ENCODE data around the gene ETS1. TPM values are rescaled to one million over a fixed set of nuclear protein-coding genes. Genes with fewer than 3 reads are reported as not detected.

ETS1 gene
- total and polyA plus RNA-seq, 5 donors = 24.5 to 60.6 (median 50.6) TPM

- Histone ChIP-seq H3K4me3 (ENCODE audit: low read length) (no peak overlapping the region), H3K9me3 (ENCODE audit: control insufficient read depth, low read length) (no peaks in the 10 kb centered on the region), H3K27ac (ENCODE audit: low read length) (peak overlapping the region; percentile 68), H3K4me1 (ENCODE audit: control insufficient read depth, insufficient read depth, low read length) (peaks cover 13% of the 10 kb centered on the region), H3K27me3 (ENCODE audit: control insufficient read depth, insufficient read depth) (no peaks in the 10 kb centered on the region)
- ATAC-seq = peak; percentile 62 to 67
- peak; percentile 60 to 81 (median 79) for DNase-seq
- intact Hi-C loops (cut with DNase I) = no loop called here
- 65% methylated on average over 16 of the region's 16 CpGs for WGBS
Observed at GRCh38 chr11:128422576-128423370, 164.6 kb downstream of the ETS1 start.

- H3K27ac ChIP-seq (ENCODE audit: low read length) = no peak overlapping the region
- DNase-seq (no peak), ATAC-seq (no peak)
- 80% methylated on average over 6 of the region's 6 CpGs for whole genome bisulfite sequencing
- H3K4me1 ChIP-seq (ENCODE audit: control insufficient read depth, insufficient read depth, low read length) = peaks cover 13% of the 10 kb centered on the region
- intact Hi-C loops (cut with DNase I) = no loop called here
- no peaks in the 10 kb centered on the region for H3K9me3 ChIP-seq (ENCODE audit: control insufficient read depth, low read length)
- H3K4me3 ChIP-seq (ENCODE audit: low read length) = no peak overlapping the region
- no peaks in the 10 kb centered on the region for H3K27me3 ChIP-seq (ENCODE audit: control insufficient read depth, insufficient read depth)
Observed at GRCh38 chr11:128421577-128422330, 165.6 kb downstream of the ETS1 start.

- intact Hi-C loops (cut with DNase I) = no loop called here
- H3K27me3 ChIP-seq (ENCODE audit: control insufficient read depth, insufficient read depth) = no peaks in the 10 kb centered on the region
- no peak overlapping the region for H3K4me3 ChIP-seq (ENCODE audit: low read length)
- H3K27ac ChIP-seq (ENCODE audit: low read length) = no peak overlapping the region
- no peaks in the 10 kb centered on the region for H3K9me3 ChIP-seq (ENCODE audit: control insufficient read depth, low read length)
- no peak for ATAC-seq
- DNase-seq = no peak
- H3K4me1 ChIP-seq (ENCODE audit: control insufficient read depth, insufficient read depth, low read length) = peaks cover 13% of the 10 kb centered on the region
- 51% methylated on average over 4 of the region's 4 CpGs for WGBS
Observed at GRCh38 chr11:128420951-128421350, 166.4 kb downstream of the ETS1 start.

GRCh38 chr11:128420265-128420664 lies 167.1 kb downstream of the ETS1 start:
- H3K4me1 ChIP-seq (ENCODE audit: control insufficient read depth, insufficient read depth, low read length) = peaks cover 13% of the 10 kb centered on the region
- ATAC-seq (no peak), DNase-seq (peak in 1 of 3 donors; percentile 32)
- no peak overlapping the region for H3K27ac ChIP-seq (ENCODE audit: low read length)
- no peak overlapping the region for H3K4me3 ChIP-seq (ENCODE audit: low read length)
- no peaks in the 10 kb centered on the region for H3K27me3 ChIP-seq (ENCODE audit: control insufficient read depth, insufficient read depth)
- no peaks in the 10 kb centered on the region for H3K9me3 ChIP-seq (ENCODE audit: control insufficient read depth, low read length)
- intact Hi-C loops (cut with DNase I) = no loop called here
- WGBS = 91% methylated on average over 4 of the region's 4 CpGs

- Histone ChIP-seq H3K4me3 (ENCODE audit: low read length) (no peak overlapping the region), H3K9me3 (ENCODE audit: control insufficient read depth, low read length) (no peaks in the 10 kb centered on the region), H3K27ac (ENCODE audit: low read length) (no peak overlapping the region), H3K27me3 (ENCODE audit: control insufficient read depth, insufficient read depth) (no peaks in the 10 kb centered on the region), H3K4me1 (ENCODE audit: control insufficient read depth, insufficient read depth, low read length) (peaks cover 8% of the 10 kb centered on the region)
- DNase-seq (no peak), ATAC-seq (no peak)
- intact Hi-C loops (cut with DNase I) = no loop called here
- WGBS = 95% methylated on average over 7 of the region's 7 CpGs
Observed at GRCh38 chr11:128419012-128419767, 168.2 kb downstream of the ETS1 start.

GRCh38 chr11:128417607-128418324 lies 169.6 kb downstream of the ETS1 start:
- 49% methylated on average over 5 of the region's 5 CpGs for WGBS
- DNase-seq = no peak
- Histone ChIP-seq H3K27ac (ENCODE audit: low read length) (no peak overlapping the region), H3K4me1 (ENCODE audit: control insufficient read depth, insufficient read depth, low read length) (peaks cover 3% of the 10 kb centered on the region), H3K9me3 (ENCODE audit: control insufficient read depth, low read length) (no peaks in the 10 kb centered on the region), H3K4me3 (ENCODE audit: low read length) (no peak overlapping the region), H3K27me3 (ENCODE audit: control insufficient read depth, insufficient read depth) (no peaks in the 10 kb centered on the region)
- intact Hi-C loops (cut with DNase I) = no loop called here
- peak in 1 of 2 donors; percentile 74 for ATAC-seq

- DNase-seq (no peak), ATAC-seq (no peak)
- H3K4me1 ChIP-seq (ENCODE audit: control insufficient read depth, insufficient read depth, low read length) = no peaks in the 10 kb centered on the region
- no peak overlapping the region for H3K4me3 ChIP-seq (ENCODE audit: low read length)
- WGBS = 82% methylated on average over 1 of the region's 1 CpG
- no peaks in the 10 kb centered on the region for H3K9me3 ChIP-seq (ENCODE audit: control insufficient read depth, low read length)
- H3K27ac ChIP-seq (ENCODE audit: low read length) = peak overlapping the region; percentile 30
- intact Hi-C loops (cut with DNase I) = no loop called here
- no peaks in the 10 kb centered on the region for H3K27me3 ChIP-seq (ENCODE audit: control insufficient read depth, insufficient read depth)
Observed at GRCh38 chr11:128416976-128417375, 170.4 kb downstream of the ETS1 start.

GRCh38 chr11:128415539-128415938 lies 171.8 kb downstream of the ETS1 start:
- Histone ChIP-seq H3K4me3 (ENCODE audit: low read length) (no peak overlapping the region), H3K27ac (ENCODE audit: low read length) (no peak overlapping the region), H3K27me3 (ENCODE audit: control insufficient read depth, insufficient read depth) (no peaks in the 10 kb centered on the region), H3K9me3 (ENCODE audit: control insufficient read depth, low read length) (no peaks in the 10 kb centered on the region), H3K4me1 (ENCODE audit: control insufficient read depth, insufficient read depth, low read length) (no peaks in the 10 kb centered on the region)
- DNase-seq (no peak), ATAC-seq (no peak)
- intact Hi-C loops (cut with DNase I) = no loop called here
- 78% methylated on average over 3 of the region's 3 CpGs for WGBS

GRCh38 chr11:128412847-128413791 lies 174.2 kb downstream of the ETS1 start:
- intact Hi-C loops (cut with DNase I) = no loop called here
- Histone ChIP-seq H3K27me3 (ENCODE audit: control insufficient read depth, insufficient read depth) (no peaks in the 10 kb centered on the region), H3K9me3 (ENCODE audit: control insufficient read depth, low read length) (no peaks in the 10 kb centered on the region), H3K27ac (ENCODE audit: low read length) (no peak overlapping the region), H3K4me1 (ENCODE audit: control insufficient read depth, insufficient read depth, low read length) (no peaks in the 10 kb centered on the region), H3K4me3 (ENCODE audit: low read length) (no peak overlapping the region)
- no peak for ATAC-seq
- no peak for DNase-seq
- WGBS = 87% methylated on average over 4 of the region's 4 CpGs

- intact Hi-C loops (cut with DNase I) = no loop called here
- 70% methylated on average over 5 of the region's 5 CpGs for WGBS
- Histone ChIP-seq H3K4me1 (ENCODE audit: control insufficient read depth, insufficient read depth, low read length) (peaks cover 3% of the 10 kb centered on the region), H3K27ac (ENCODE audit: low read length) (no peak overlapping the region), H3K4me3 (ENCODE audit: low read length) (no peak overlapping the region), H3K27me3 (ENCODE audit: control insufficient read depth, insufficient read depth) (no peaks in the 10 kb centered on the region), H3K9me3 (ENCODE audit: control insufficient read depth, low read length) (no peaks in the 10 kb centered on the region)
- DNase-seq = peak in 1 of 3 donors; percentile 47
- peak; percentile 47 to 87 for ATAC-seq
Observed at GRCh38 chr11:128411812-128412211, 175.5 kb downstream of the ETS1 start.

Measured in right cardiac atrium (tissue), 5 donors.